ENCODE measurements around the gene MAN1B1. TPM values are rescaled to one million over a fixed set of nuclear protein-coding genes. Genes with fewer than 3 reads are reported as not detected.

Gene MAN1B1
- total and polyA plus RNA-seq, 2 of the 4 experiments (the other 2 are of a cell fraction), result 28.7 to 55.1 TPM

DNA sequence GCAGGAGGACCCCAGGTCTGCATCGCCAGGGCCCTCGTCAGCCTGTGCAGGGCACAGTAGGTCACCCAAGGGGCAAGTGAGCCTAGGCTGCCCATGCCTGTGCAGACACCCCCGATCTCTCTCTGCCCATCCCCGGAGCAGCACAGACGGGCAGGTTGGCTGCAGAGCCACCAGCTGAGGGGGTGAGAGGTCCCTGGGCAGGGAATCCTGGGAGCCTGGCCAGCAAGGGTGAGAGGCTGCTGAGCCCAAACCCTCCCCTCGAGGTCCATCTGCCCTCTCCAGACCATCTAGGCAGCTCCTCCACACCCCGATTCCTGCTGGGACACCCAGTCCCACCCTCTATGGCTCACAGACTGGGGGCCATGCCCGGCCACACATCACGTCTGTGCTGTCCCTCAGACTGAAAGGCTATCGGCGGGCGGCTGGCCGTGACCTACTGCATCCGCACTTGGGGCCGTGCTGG lies 30.5 kb downstream of the MAN1B1 start:
- no peak overlapping the region for H3K56ac ChIP-seq (ENCODE audit: extremely low read depth, insufficient read depth, low read length)
- H2BK5ac ChIP-seq (ENCODE audit: low read depth, low read length, poor library complexity, severe bottlenecking), result no peak overlapping the region
- no peak overlapping the region for H3K9ac ChIP-seq (ENCODE audit: low read depth, low read length)
- no peaks in the 10 kb centered on the region for H3K9me1 ChIP-seq (ENCODE audit: insufficient read depth, low read length)
- H2BK20ac ChIP-seq (ENCODE audit: low read depth, low read length), result no peak overlapping the region
- H4K8ac ChIP-seq (ENCODE audit: low read depth in 2 of 2, low read length in 2 of 2), result no peak overlapping the region
- no CpG with 5 or more reads among the region's 15 CpGs for WGBS, 2 experiments (ENCODE audit: extremely low coverage in 2 of 2, insufficient read length in 1 of 2)
- dilution Hi-C loops (cut with HindIII; ENCODE audit: low sequenced_read_pairs, unreplicated experiment), result no loop called here
- no peak overlapping the region for H4K91ac ChIP-seq (ENCODE audit: insufficient read depth, low read depth, low read length)
- no peak overlapping the region for H3K4ac ChIP-seq (ENCODE audit: low read depth, low read length)
- no peak overlapping the region for H3K27ac ChIP-seq (ENCODE audit: insufficient read depth, low read length)
- peak overlapping the region; percentile 28 for H2AK9ac ChIP-seq (replicated peaks; ENCODE audit: low read depth, low read length, poor library complexity)
- no peak for ATAC-seq (ENCODE audit: low read depth)
- ChIA-PET CTCF (no interaction called here), POLR2A (ENCODE audit: unreplicated experiment) (no interaction called here)
- H3K23ac ChIP-seq (ENCODE audit: low read depth, low read length), result no peak overlapping the region
- no peak overlapping the region for H3K4me3 ChIP-seq (ENCODE audit: insufficient read depth, low read depth, low read length)
- H2AK5ac ChIP-seq (ENCODE audit: low read depth, low read length), result no peak overlapping the region
- no peak overlapping the region for H3K14ac ChIP-seq (replicated peaks; ENCODE audit: low read depth, low read length)
- H3K18ac ChIP-seq (ENCODE audit: low read depth, low read length), result no peak overlapping the region
- H3K79me1 ChIP-seq (ENCODE audit: low read depth in 1 of 2, low read length in 2 of 2), result 0 out of 4 replicates have a peak, but pooled peaks cover 0 to 3% of the 10 kb centered on the region in 2 experiments
- TF ChIP-seq CEBPB (IDR thresholded peaks at IDR 0.05; ENCODE audit: low read depth, low read length) (no peak), CHD1 (IDR thresholded peaks at IDR 0.05; ENCODE audit: low read depth, low read length) (no peak), MAZ (IDR thresholded peaks at IDR 0.05; ENCODE audit: borderline replicate concordance, low read depth, low read length) (no peak), MXI1 (IDR thresholded peaks at IDR 0.05; ENCODE audit: borderline replicate concordance, low read depth, low read length) (no peak), BHLHE40 (IDR thresholded peaks at IDR 0.05; ENCODE audit: low read depth, low read length) (no peak), SMC3 (IDR thresholded peaks at IDR 0.05; ENCODE audit: low read depth, low read length) (no peak), RAD21 (IDR thresholded peaks at IDR 0.05; ENCODE audit: low read length) (no peak), RFX5 (IDR thresholded peaks at IDR 0.05; ENCODE audit: low read depth, low read length) (no peak), POLR2A (IDR thresholded peaks at IDR 0.05; ENCODE audit: low read depth, low read length) (no peak), MAFK (IDR thresholded peaks at IDR 0.05; ENCODE audit: low read depth, low read length) (no peak), FOS (IDR thresholded peaks at IDR 0.05; ENCODE audit: low read depth, low read length) (no peak), RCOR1 (IDR thresholded peaks at IDR 0.05; ENCODE audit: insufficient replicate concordance, low read length) (no peak), NFE2L2 (IDR thresholded peaks at IDR 0.05; ENCODE audit: low read depth, low read length) (no peak)
- TF ChIP-seq, protein P1, sequence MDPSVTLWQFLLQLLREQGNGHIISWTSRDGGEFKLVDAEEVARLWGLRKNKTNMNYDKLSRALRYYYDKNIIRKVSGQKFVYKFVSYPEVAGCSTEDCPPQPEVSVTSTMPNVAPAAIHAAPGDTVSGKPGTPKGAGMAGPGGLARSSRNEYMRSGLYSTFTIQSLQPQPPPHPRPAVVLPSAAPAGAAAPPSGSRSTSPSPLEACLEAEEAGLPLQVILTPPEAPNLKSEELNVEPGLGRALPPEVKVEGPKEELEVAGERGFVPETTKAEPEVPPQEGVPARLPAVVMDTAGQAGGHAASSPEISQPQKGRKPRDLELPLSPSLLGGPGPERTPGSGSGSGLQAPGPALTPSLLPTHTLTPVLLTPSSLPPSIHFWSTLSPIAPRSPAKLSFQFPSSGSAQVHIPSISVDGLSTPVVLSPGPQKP (IDR thresholded peaks at IDR 0.05; ENCODE audit: borderline replicate concordance, low read depth, low read length), result no peak
- H2AFZ ChIP-seq (replicated peaks; ENCODE audit: low read length, poor library complexity), result no peak overlapping the region
- intact Hi-C loops (cut with micrococcal nuclease), result no loop called here
- H3K36me3 ChIP-seq (ENCODE audit: control insufficient read depth, insufficient read depth, low read length), result peaks cover 6% of the 10 kb centered on the region
- no peaks in the 10 kb centered on the region for H3K9me3 ChIP-seq (ENCODE audit: control insufficient read depth, insufficient read depth, low read length)
- no peak overlapping the region for H2BK120ac ChIP-seq (ENCODE audit: low read depth, low read length)
- peaks cover 8% of the 10 kb centered on the region for H3K4me1 ChIP-seq (ENCODE audit: control insufficient read depth, insufficient read depth, low read length)
- no peak overlapping the region for H2BK15ac ChIP-seq (ENCODE audit: low read depth, low read length)
- no TSS peak for BruUV-seq (replicated peaks)
- H4K20me1 ChIP-seq (ENCODE audit: insufficient read depth, low read length), result no peaks in the 10 kb centered on the region
- H4K5ac ChIP-seq (ENCODE audit: low read depth, low read length), result no peak overlapping the region
- no peak for DNase-seq
- in situ Hi-C loops (cut with MboI; ENCODE audit: low sequenced_read_pairs), result no loop called here
- H3K4me2 ChIP-seq (ENCODE audit: low read depth, low read length), result no peak overlapping the region
- no peaks in the 10 kb centered on the region for H3K27me3 ChIP-seq (ENCODE audit: control insufficient read depth, insufficient read depth, low read length)
